HG03060 (cell line): Measurements from ENCODE around the gene SUPT4H1.

Experiments
- ATAC-seq: cut with Tn5 transposase; IDR thresholded peaks from one replicate; pipeline ENCODE4 v1.9.1; 2021; ENCODE audit warnings: low read depth, moderate number of reproducible peaks; ENCODE audit not compliant: unreplicated experiment

The SUPT4H1 gene

GRCh38 chr17:58321571-58322525 is 30.2 kb downstream of the SUPT4H1 start:
- ATAC-seq = no peak

GRCh38 chr17:58320570-58321323 is 31.3 kb downstream of the SUPT4H1 start:
- ATAC-seq = no peak

GRCh38 chr17:58320163-58320558 is 31.8 kb downstream of the SUPT4H1 start:
- no peak for ATAC-seq

GRCh38 chr17:58319173-58320162 is 32.5 kb downstream of the SUPT4H1 start:
- ATAC-seq = no peak

- no peak for ATAC-seq
These were observed 33.3 kb downstream of the SUPT4H1 start for GRCh38 chr17:58318627-58319172.

GRCh38 chr17:58318065-58318481 is 33.9 kb downstream of the SUPT4H1 start:
- no peak for ATAC-seq

- ATAC-seq = no peak
These were observed 34.5 kb downstream of the SUPT4H1 start for GRCh38 chr17:58317421-58318064.

- ATAC-seq = no peak
These were observed 35.6 kb downstream of the SUPT4H1 start for GRCh38 chr17:58316260-58316960.

GRCh38 chr17:58315750-58316149 is 36.3 kb downstream of the SUPT4H1 start:
- no peak for ATAC-seq

GRCh38 chr17:58315281-58315711 is 36.7 kb downstream of the SUPT4H1 start:
- ATAC-seq = no peak

- no peak for ATAC-seq
These were observed 37.3 kb downstream of the SUPT4H1 start for GRCh38 chr17:58314706-58315015.

GRCh38 chr17:58313815-58314705 is 37.9 kb downstream of the SUPT4H1 start:
- ATAC-seq = no peak

GRCh38 chr17:58312829-58313228 is 39.2 kb downstream of the SUPT4H1 start:
- no peak for ATAC-seq

- ATAC-seq = no peak
These were observed 39.9 kb downstream of the SUPT4H1 start for GRCh38 chr17:58312021-58312630.

GRCh38 chr17:58311429-58311894 is 40.5 kb downstream of the SUPT4H1 start:
- no peak for ATAC-seq

GRCh38 chr17:58310511-58311428 is 41.2 kb downstream of the SUPT4H1 start:
- no peak for ATAC-seq

GRCh38 chr17:58309918-58310259 is 42.1 kb downstream of the SUPT4H1 start:
- no peak for ATAC-seq
